Activated T-helper 2 cell treated with anti-CD3 and anti-CD28 coated beads, Interferon-gamma antibody, Interleukin-2, Interleukin-4, amounts not matched to agents 10 μg/mL and 5 μg/mL and 100 μg/mL, durations not matched to agents 14 hours and 24 hours and 36 hours (primary cell): ENCODE measurements around the gene PATL2. TPM values are rescaled to one million over a fixed set of nuclear protein-coding genes. Genes with fewer than 3 reads are reported as not detected.
"Not testable (repeated sequence)": the region's sequence is repeated elsewhere in the genome, so short reads cannot be mapped to it uniquely, and the experiment has no call there.

Source experiments
- DNase-seq: peaks from one replicate; pipeline ENCODE4 v3.0.0; 2021; ENCODE audit warnings: low spot score
- H3K27ac Mint-ChIP-seq: one replicate; pipeline ENCODE4 v1.8.0; 2021; ENCODE audit warnings: mixed read lengths
- H3K27me3 Mint-ChIP-seq: one replicate; pipeline ENCODE4 v1.8.0; 2021; ENCODE audit warnings: low read depth, mixed read lengths
- H3K36me3 Mint-ChIP-seq: one replicate; pipeline ENCODE4 v1.8.0; 2021; ENCODE audit warnings: low read depth, mixed read lengths
- H3K4me1 Mint-ChIP-seq: one replicate; pipeline ENCODE4 v1.8.0; 2021; ENCODE audit warnings: low read depth, mixed read lengths
- H3K4me3 Mint-ChIP-seq: one replicate; pipeline ENCODE4 v1.8.0; 2021; ENCODE audit warnings: low read depth, mild to moderate bottlenecking, moderate library complexity, mixed read lengths
- H3K9me3 Mint-ChIP-seq: one replicate; pipeline ENCODE4 v1.8.0; 2021; ENCODE audit warnings: mixed read lengths
- intact Hi-C: fragments of 100-400 bp; cut with micrococcal nuclease; formaldehyde crosslinking; loops from one replicate; pipeline ENCODE4 v1.15.1; 2023
- total RNA-seq: library from RNA; stranded (reverse); gene quantifications from 2 replicates; pipeline ENCODE4 v1.2.3, GENCODE V29; 2022

Gene PATL2
- total RNA-seq, 1 donor from 2014 or later, result 15.3 TPM

DNA sequence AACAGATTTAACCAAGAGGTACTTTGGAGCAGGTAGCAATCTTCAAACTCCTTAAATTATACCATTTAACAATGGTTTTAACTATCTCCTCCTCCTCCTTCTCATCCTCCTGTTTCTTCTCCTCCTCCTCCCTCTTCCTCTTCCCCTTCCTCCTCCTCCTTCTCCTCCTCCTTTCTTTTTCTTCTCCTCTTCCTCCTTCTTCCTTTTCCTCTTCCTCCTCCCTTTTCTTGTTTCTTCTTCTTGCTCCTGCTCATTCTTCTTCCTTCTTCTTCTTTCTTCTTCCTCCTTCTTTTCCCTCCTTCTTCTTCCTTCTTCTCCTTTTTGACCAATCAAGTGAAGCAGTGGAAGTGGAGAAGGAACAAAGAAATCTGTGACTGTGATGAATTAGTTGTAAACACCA, 14.1 kb downstream of the PATL2 start:
- intact Hi-C loops, result no loop called here
- no peak for DNase-seq
- Mint-ChIP-seq H3K4me1 (peaks cover 16% of the 10 kb centered on the region), H3K27ac (no peak overlapping the region), H3K9me3 (peaks cover 24% of the 10 kb centered on the region), H3K27me3 (peaks cover 10% of the 10 kb centered on the region), H3K4me3 (no peak overlapping the region), H3K36me3 (peaks cover 19% of the 10 kb centered on the region)

DNA sequence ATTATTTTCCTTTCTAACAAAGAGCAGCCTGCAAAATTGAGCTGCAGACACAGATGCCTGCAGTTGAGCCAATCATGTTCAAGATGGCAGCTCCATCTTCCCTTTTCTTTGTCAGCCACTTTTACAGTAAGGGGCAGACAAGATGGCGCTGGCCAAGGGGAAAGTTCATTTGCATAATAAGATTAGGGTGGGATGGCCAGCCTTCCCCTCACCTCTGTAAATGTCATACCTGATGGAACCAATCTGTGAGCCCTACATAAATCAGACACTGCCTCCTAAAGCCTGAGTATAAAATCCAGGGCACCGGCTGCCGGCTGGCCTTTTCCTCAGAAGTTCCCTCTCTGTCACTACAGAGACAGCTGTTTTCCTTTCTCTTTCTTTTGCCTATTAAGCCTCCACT, 15.8 kb downstream of the PATL2 start:
- peaks cover 11% of the 10 kb centered on the region for H3K4me1 Mint-ChIP-seq
- peaks cover 11% of the 10 kb centered on the region for H3K9me3 Mint-ChIP-seq
- H3K36me3 Mint-ChIP-seq, result peaks cover 10% of the 10 kb centered on the region
- intact Hi-C loops, result no loop called here
- H3K27me3 Mint-ChIP-seq, result peaks cover 10% of the 10 kb centered on the region
- no peak overlapping the region for H3K27ac Mint-ChIP-seq
- no peak overlapping the region for H3K4me3 Mint-ChIP-seq
- DNase-seq, result no peak

DNA sequence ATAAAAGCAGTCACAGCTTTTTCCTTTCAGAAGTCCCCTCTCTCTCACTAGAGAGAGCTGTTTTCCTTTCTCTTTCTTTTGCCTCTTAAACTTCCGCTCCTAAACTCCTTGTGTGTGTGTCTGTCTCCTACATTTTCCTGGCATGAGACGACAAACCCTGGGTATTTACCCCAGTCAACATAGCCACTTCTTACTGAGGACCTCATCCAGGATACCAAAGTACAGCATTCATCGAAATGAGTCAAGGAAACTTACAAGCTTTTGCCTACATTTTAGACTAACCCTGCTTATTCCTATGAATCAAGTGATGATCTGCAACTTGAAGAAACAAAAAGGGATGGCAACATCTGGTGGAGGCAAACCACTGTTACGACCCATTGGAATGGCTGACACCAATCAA, 16.7 kb downstream of the PATL2 start:
- Mint-ChIP-seq H3K4me1 (peaks cover 11% of the 10 kb centered on the region), H3K27me3 (peaks cover 10% of the 10 kb centered on the region)

DNA sequence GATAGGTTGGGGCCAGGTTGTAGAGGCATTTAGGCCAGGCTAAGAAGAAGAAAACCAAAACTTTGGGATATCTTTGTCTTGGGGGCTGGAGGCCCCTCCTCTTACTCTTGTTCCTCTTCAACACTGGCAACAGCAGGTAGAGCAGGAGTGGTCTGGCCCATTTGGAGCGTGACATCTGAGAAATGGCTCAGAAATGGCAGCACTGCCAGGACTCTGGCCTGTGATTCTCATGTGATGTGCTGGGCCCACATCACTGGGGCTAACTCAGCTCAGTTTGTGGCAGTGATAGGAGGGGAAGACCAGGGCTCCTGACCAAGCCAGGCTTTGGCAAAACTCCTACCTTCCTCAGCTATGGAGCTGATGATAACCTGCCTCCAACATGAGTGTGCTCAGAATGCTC, 18.5 kb downstream of the PATL2 start:
- H3K27ac Mint-ChIP-seq, result no peak overlapping the region
- intact Hi-C loops, result no loop called here
- peaks cover 12% of the 10 kb centered on the region for H3K4me1 Mint-ChIP-seq
- peaks cover 7% of the 10 kb centered on the region for H3K9me3 Mint-ChIP-seq
- no peak for DNase-seq
- no peak overlapping the region for H3K4me3 Mint-ChIP-seq
- peaks cover 6% of the 10 kb centered on the region for H3K27me3 Mint-ChIP-seq
- peaks cover 12% of the 10 kb centered on the region for H3K36me3 Mint-ChIP-seq

More for the DNA sequence above, 16.7 kb downstream of the PATL2 start:
- H3K36me3 Mint-ChIP-seq, result peaks cover 5% of the 10 kb centered on the region
- no peak overlapping the region for H3K27ac Mint-ChIP-seq
- peaks cover 2% of the 10 kb centered on the region for H3K9me3 Mint-ChIP-seq
- H3K4me3 Mint-ChIP-seq, result no peak overlapping the region
- DNase-seq, result no peak
- intact Hi-C loops, result no loop called here

DNA sequence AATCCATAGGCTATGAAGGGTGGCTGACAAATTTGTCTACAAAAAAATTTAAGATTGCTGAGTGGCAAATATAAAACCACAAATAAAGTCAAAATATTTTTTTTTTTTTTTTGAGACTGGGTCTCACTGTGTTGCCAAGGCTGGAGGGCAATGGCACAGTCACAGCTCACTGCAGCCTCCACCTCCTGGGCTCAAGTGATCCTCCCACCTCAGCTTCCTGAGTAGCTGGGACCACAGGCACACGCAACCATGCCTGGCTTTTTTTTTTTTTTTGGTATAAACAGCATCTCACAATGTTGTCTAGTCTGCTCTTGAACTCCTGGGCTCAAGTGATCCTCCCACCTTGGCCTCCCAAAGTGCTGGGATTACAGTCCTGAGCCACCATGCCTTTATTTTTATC, 20.9 kb downstream of the PATL2 start:
- H3K27me3 Mint-ChIP-seq, H3K4me3 Mint-ChIP-seq, DNase-seq, intact Hi-C loops, H3K27ac Mint-ChIP-seq: not testable (repeated sequence)
- Mint-ChIP-seq H3K4me1 (peaks cover 18% of the 10 kb centered on the region), H3K9me3 (peaks cover 23% of the 10 kb centered on the region), H3K36me3 (peaks cover 27% of the 10 kb centered on the region)

DNA sequence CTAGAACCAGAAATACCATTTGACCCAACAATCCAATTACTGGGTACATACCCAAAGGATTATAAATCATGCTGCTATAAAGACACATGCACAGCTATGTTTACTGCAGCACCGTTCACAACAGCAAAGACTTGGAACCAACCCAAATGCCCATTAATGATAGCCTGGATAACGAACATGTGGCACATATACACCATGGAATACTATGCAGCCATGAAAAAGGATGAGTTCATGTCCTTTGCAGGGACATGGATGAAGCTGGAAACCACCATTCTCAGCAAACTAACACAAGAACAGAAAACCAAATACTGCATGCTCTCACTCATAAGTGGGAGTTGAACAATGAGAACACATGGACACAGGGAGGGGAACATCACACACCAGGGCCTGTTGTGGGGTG, 21.8 kb downstream of the PATL2 start:
- peaks cover 27% of the 10 kb centered on the region for H3K9me3 Mint-ChIP-seq
- H3K27me3 Mint-ChIP-seq, H3K27ac Mint-ChIP-seq, intact Hi-C loops, H3K4me3 Mint-ChIP-seq, DNase-seq: not testable (repeated sequence)
- H3K4me1 Mint-ChIP-seq, result peaks cover 18% of the 10 kb centered on the region
- peaks cover 35% of the 10 kb centered on the region for H3K36me3 Mint-ChIP-seq

DNA sequence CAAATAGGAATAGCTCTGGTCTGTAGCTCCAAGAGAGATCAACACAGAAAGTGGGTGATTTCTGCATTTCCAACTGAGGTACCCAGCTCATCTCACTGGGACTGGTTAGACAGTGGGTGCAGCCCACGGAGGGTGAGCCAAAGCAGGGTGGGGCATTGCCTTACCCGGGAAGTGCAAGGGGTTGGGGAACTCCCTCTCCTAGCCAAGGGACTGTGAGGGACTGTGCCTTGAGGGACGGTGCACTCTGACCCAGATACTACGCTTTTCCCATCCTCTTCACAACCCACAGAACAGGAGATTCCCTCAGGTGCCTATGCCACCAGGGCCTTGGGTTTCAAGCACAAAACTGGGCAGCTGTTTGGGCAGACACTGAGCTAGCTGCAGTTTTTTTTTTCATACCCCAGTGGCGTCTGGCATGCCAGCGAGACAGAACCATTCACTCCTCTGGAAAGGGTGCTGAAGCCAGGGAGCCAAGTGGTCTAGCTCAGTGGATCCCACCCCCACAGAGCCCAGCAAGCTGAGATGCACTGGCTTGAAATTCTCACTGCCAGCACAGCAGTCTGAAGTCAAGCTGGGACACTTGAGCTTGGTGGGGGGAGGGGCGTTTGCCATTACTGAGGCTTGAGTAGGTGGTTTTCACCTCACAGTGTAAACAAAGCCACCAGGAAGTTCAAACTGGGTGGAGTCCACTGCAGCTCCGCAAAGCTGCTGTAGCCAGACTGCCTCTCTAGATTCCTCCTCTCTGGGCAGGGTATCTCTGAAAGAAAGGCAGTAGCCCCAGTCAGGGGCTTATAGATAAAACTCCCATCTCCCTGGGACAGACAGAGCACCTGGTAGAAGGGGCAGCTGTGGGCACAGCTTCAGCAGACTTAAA, 28.1 kb downstream of the PATL2 start:
- peak overlapping the region; percentile 87 for H3K27ac Mint-ChIP-seq
- peak; percentile 80 for DNase-seq
- peaks cover 36% of the 10 kb centered on the region for H3K36me3 Mint-ChIP-seq
- peaks cover 64% of the 10 kb centered on the region for H3K4me1 Mint-ChIP-seq
- not testable (repeated sequence) for H3K27me3 Mint-ChIP-seq
- intact Hi-C loops, result loop anchor here (2.0 kb wide), 2 partner anchors 16 to 18 kb away; no protein-coding TSS in a partner anchor
- H3K9me3 Mint-ChIP-seq, result peaks cover 24% of the 10 kb centered on the region
- H3K4me3 Mint-ChIP-seq, result peak overlapping the region; percentile 60

DNA sequence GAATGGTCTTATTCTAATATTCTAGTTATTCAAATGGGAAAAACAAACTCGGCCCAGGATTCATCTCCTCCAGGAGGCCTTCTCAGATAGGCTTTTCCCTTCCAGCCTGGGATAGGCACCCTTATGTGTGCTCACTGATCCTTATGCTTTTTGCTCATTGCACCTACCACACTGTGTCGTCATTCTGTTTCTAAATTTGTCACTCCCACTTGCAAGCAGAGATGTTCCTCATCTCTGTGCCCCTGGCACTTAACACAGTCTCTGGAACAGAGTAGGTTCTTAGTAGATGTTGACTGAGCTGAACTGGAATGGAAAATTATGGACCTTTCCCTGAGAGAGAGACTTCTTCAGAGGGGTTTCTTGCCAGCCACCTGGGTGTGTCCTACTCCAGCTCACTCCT, 28.9 kb downstream of the PATL2 start:
- H3K4me1 Mint-ChIP-seq, result peaks cover 67% of the 10 kb centered on the region
- intact Hi-C loops, result loop anchor here (2.0 kb wide), 2 partner anchors 15 to 19 kb away; no protein-coding TSS in a partner anchor
- H3K27ac Mint-ChIP-seq, result peak overlapping the region; percentile 87
- peaks cover 30% of the 10 kb centered on the region for H3K36me3 Mint-ChIP-seq
- DNase-seq, result no peak
- H3K4me3 Mint-ChIP-seq, result peak overlapping the region; percentile 60
- no peaks in the 10 kb centered on the region for H3K27me3 Mint-ChIP-seq
- peaks cover 18% of the 10 kb centered on the region for H3K9me3 Mint-ChIP-seq

DNA sequence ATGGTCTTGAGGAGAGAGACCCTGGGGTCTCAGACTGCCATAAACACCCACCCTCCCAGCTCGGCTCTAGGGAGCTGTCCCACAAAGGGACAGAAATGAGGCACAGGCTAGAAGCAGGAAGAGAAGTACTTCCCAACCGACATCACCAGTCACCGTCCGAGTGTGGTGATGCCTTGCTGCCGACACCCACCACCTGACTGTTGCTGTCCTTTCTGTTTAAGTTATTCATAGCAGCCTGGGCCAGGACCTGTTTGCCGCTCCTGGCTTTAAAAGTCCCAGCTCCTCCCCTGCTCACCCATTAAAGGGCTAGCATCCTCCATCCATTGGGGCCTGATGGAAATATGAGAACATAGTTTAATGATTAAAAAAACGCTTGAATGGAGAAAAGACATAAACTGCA, 34.4 kb downstream of the PATL2 start:
- H3K27ac Mint-ChIP-seq, result peak overlapping the region; percentile 95
- DNase-seq, result no peak
- no peaks in the 10 kb centered on the region for H3K9me3 Mint-ChIP-seq
- no peaks in the 10 kb centered on the region for H3K27me3 Mint-ChIP-seq
- H3K36me3 Mint-ChIP-seq, result peaks cover 3% of the 10 kb centered on the region
- intact Hi-C loops, result loop anchor here (1.0 to 2.0 kb wide), 3 partner anchors 13 to 52 kb away; partner anchors contain the start of genes B2M, PATL2 and SPG11
- H3K4me1 Mint-ChIP-seq, result peaks cover 60% of the 10 kb centered on the region
- H3K4me3 Mint-ChIP-seq, result peak overlapping the region; percentile 72

DNA sequence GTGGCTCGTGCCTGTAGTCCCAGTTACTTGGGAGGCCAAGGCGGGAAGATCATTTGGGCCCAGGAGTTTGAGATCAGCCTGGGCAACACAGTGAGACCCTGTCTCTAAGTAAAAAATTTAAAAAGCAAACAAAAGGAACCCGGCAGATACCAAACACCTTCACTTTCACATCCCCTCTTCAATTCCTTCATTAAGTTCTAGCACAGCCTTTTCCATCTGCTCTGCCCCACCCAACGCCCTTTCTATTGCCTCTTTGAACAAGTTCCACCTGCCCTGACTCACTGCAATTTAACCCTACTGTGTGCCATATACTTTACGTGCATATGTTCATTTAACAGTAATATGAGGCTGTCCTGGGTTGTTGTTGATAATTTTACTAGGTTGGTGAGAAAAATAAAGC, 35.2 kb downstream of the PATL2 start:
- H3K27ac Mint-ChIP-seq, result peak overlapping the region; percentile 95
- no peak for DNase-seq

DNA sequence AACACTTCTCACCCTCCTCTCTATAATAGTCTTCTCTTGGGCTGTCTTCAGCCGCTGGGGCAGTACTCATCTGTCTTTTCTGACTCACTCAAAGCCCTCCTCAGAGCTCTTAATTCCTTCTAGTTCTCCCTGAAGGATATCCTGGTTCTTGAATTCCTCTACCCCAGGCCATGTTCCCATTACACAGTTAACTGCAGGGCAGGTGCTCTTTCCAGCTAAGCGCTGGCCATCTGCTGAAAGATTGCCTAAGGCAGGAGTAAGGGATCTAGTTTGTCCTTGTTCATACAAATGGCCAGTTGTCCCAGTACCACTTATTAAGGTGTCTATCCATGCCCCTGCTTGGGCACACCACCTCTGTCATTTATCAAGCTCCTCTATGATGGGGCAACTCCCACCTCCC, 37.5 kb downstream of the PATL2 start:
- Mint-ChIP-seq H3K9me3 (no peaks in the 10 kb centered on the region), H3K4me1 (peaks cover 64% of the 10 kb centered on the region), H3K36me3 (no peaks in the 10 kb centered on the region), H3K27ac (no peak overlapping the region), H3K27me3 (no peaks in the 10 kb centered on the region), H3K4me3 (no peak overlapping the region)
- no peak for DNase-seq
- intact Hi-C loops, result no loop called here

More for the DNA sequence above, 35.2 kb downstream of the PATL2 start:
- Mint-ChIP-seq H3K9me3 (no peaks in the 10 kb centered on the region), H3K36me3 (peaks cover 3% of the 10 kb centered on the region), H3K4me3 (peak overlapping the region; percentile 35), H3K4me1 (peaks cover 62% of the 10 kb centered on the region), H3K27me3 (no peaks in the 10 kb centered on the region)
- intact Hi-C loops, result loop anchor here (2.0 kb wide), 2 partner anchors 35 to 53 kb away; partner anchors contain the start of genes B2M and PATL2

DNA sequence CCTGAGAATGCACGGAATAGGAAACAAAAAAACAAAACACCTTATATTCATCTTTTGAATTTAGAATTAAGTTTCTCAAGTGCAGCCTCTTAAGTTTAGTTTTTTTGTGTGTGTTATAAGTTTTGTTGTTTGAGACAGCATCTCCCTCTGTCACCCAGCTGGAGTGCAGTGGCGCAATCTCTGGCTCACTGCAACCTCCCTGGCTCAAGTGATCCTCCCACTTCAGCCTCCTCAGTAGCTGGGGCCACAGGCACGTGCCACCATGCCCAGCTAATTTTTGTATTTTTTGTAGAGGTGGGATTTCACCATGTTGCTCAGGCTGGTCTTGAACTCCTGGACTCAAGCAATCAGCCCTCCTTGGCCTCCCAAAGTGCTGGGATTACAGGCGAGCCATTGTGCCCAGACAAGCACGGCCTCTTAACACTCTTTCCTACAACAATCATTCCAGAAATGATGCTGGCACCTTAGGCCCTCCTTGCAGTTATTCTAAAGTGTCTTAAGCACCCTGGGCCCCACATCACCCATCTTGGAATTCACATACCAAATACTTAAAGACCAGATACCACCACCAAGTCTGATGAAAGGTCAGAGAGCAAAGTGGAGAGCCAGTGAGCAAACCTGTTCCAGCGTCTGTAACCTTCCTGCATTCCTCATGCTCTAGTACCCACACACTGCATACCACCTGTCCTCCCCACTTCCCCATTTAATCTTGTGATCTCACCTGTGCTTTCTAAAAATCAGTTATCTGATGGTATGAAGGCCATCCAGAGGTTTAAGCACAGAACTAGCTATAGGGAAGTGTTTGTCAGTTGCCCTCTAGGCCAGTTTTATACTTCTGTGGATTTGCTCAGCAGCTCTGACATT, 40.8 kb downstream of the PATL2 start:
- Mint-ChIP-seq H3K4me3 (no peak overlapping the region), H3K9me3 (no peaks in the 10 kb centered on the region)
- intact Hi-C loops, result no loop called here

More for the DNA sequence above, 40.8 kb downstream of the PATL2 start:
- Mint-ChIP-seq H3K27ac (peak overlapping the region; percentile 45), H3K27me3 (no peaks in the 10 kb centered on the region), H3K36me3 (no peaks in the 10 kb centered on the region), H3K4me1 (peaks cover 57% of the 10 kb centered on the region)
- no peak for DNase-seq
